ENCODE results near the gene B3GAT2.

The B3GAT2 gene

DNA sequence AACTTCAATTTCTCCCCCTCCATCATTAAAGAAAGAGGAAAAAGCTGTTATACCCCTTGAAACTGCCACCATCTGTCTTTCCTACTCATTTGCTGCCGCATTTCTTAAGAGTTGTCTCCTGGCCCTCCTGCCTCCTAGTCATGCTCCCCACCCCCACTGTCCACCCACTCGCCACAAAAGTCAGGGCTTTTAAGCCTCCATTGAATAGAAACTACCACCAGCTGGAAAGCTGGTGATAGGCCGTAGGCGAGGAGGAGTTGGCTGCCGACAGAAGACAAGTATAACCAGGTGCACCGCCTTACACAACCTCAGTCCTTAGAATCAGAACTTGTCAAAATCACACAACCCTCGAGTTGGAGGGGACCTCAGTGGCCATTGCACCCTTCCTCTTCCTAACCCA lies 67.6 kb downstream of the B3GAT2 start:
- no peaks in the 10 kb centered on the region for H3K36me3 ChIP-seq (ENCODE audit: control insufficient read depth, insufficient read depth, low read length)
- H3K4me3 ChIP-seq (ENCODE audit: low read depth, low read length), result no peak overlapping the region
- no peak overlapping the region for H3K9ac ChIP-seq (ENCODE audit: low read depth, low read length)
- peaks cover 13% of the 10 kb centered on the region for H3K4me1 ChIP-seq (ENCODE audit: control insufficient read depth, insufficient read depth, low read length)
- no peaks in the 10 kb centered on the region for H3K27me3 ChIP-seq (ENCODE audit: control insufficient read depth, insufficient read depth, low read length)
- H3K9me3 ChIP-seq (ENCODE audit: control insufficient read depth, insufficient read depth, low read length), result no peaks in the 10 kb centered on the region

- no peaks in the 10 kb centered on the region for H3K9me3 ChIP-seq (ENCODE audit: control insufficient read depth, insufficient read depth, low read length)
- no peak overlapping the region for H3K4me3 ChIP-seq (ENCODE audit: low read depth, low read length)
- no peak overlapping the region for H3K9ac ChIP-seq (ENCODE audit: low read depth, low read length)
- peaks cover 13% of the 10 kb centered on the region for H3K4me1 ChIP-seq (ENCODE audit: control insufficient read depth, insufficient read depth, low read length)
- H3K36me3 ChIP-seq (ENCODE audit: control insufficient read depth, insufficient read depth, low read length), result no peaks in the 10 kb centered on the region
- H3K27me3 ChIP-seq (ENCODE audit: control insufficient read depth, insufficient read depth, low read length), result no peaks in the 10 kb centered on the region
Measured at GRCh38 chr6:70886661-70887060, 70.2 kb downstream of the B3GAT2 start.

DNA sequence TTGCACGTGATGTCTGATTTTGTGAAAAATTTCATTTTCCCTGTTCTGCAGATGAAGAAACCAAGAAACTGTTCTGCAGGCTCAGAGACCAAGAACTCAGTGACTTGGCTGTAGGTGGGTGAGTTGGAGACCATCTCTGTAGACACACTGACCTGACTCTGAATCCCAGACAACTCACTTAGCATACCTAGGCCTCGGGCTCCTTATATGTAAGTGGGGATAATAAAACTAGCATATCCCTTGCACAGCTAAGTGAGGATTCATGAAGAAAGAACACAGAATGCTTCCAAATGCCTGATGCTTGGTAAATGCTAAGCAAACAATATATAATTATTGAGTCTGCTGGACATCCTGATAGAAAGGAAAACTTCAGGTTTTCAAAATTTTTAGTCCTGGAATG lies 70.8 kb downstream of the B3GAT2 start:
- Histone ChIP-seq H3K4me3 (ENCODE audit: low read depth, low read length) (no peak overlapping the region), H3K36me3 (ENCODE audit: control insufficient read depth, insufficient read depth, low read length) (no peaks in the 10 kb centered on the region), H3K27me3 (ENCODE audit: control insufficient read depth, insufficient read depth, low read length) (no peaks in the 10 kb centered on the region), H3K9ac (ENCODE audit: low read depth, low read length) (no peak overlapping the region), H3K4me1 (ENCODE audit: control insufficient read depth, insufficient read depth, low read length) (peaks cover 13% of the 10 kb centered on the region), H3K9me3 (ENCODE audit: control insufficient read depth, insufficient read depth, low read length) (no peaks in the 10 kb centered on the region)

- H3K9ac ChIP-seq (ENCODE audit: low read depth, low read length), result no peak overlapping the region
- no peak overlapping the region for H3K4me3 ChIP-seq (ENCODE audit: low read depth, low read length)
- H3K4me1 ChIP-seq (ENCODE audit: control insufficient read depth, insufficient read depth, low read length), result peaks cover 13% of the 10 kb centered on the region
- no peaks in the 10 kb centered on the region for H3K9me3 ChIP-seq (ENCODE audit: control insufficient read depth, insufficient read depth, low read length)
- H3K36me3 ChIP-seq (ENCODE audit: control insufficient read depth, insufficient read depth, low read length), result no peaks in the 10 kb centered on the region
- H3K27me3 ChIP-seq (ENCODE audit: control insufficient read depth, insufficient read depth, low read length), result no peaks in the 10 kb centered on the region
Measured at GRCh38 chr6:70884074-70884983, 72.5 kb downstream of the B3GAT2 start.

DNA sequence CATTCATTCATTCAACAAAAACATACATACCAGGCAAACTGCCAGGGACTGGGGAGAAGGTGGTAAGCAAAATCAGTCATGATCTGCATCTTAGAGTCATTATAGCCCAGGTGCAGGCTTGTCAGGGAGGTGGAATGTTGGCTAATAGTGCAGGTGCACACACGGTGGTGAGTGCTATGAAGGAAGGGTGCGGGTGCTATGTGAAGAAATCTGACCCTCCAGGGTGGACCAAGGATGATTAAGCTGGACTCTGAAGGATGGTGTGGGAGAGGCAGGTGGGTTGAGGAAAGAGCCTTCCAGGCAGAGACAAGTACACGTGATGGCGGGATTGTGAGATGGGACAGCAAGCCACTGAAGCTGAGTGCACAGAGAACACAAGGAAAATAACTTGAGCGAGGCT lies 77.4 kb downstream of the B3GAT2 start:
- Histone ChIP-seq H3K9me3 (ENCODE audit: control insufficient read depth, insufficient read depth, low read length) (no peaks in the 10 kb centered on the region), H3K9ac (ENCODE audit: low read depth, low read length) (no peak overlapping the region)

GRCh38 chr6:70874181-70874913 lies 82.5 kb downstream of the B3GAT2 start:
- no peaks in the 10 kb centered on the region for H3K9me3 ChIP-seq (ENCODE audit: control insufficient read depth, insufficient read depth, low read length)
- no peaks in the 10 kb centered on the region for H3K4me1 ChIP-seq (ENCODE audit: control insufficient read depth, insufficient read depth, low read length)
- no peaks in the 10 kb centered on the region for H3K27me3 ChIP-seq (ENCODE audit: control insufficient read depth, insufficient read depth, low read length)
- no peak overlapping the region for H3K9ac ChIP-seq (ENCODE audit: low read depth, low read length)
- no peaks in the 10 kb centered on the region for H3K36me3 ChIP-seq (ENCODE audit: control insufficient read depth, insufficient read depth, low read length)
- no peak overlapping the region for H3K4me3 ChIP-seq (ENCODE audit: low read depth, low read length)

More for the DNA sequence above, 77.4 kb downstream of the B3GAT2 start:
- Histone ChIP-seq H3K4me3 (ENCODE audit: low read depth, low read length) (no peak overlapping the region), H3K36me3 (ENCODE audit: control insufficient read depth, insufficient read depth, low read length) (no peaks in the 10 kb centered on the region), H3K27me3 (ENCODE audit: control insufficient read depth, insufficient read depth, low read length) (no peaks in the 10 kb centered on the region), H3K4me1 (ENCODE audit: control insufficient read depth, insufficient read depth, low read length) (peaks cover 1% of the 10 kb centered on the region)

GRCh38 chr6:70872469-70872868 lies 84.4 kb downstream of the B3GAT2 start:
- no peaks in the 10 kb centered on the region for H3K36me3 ChIP-seq (ENCODE audit: control insufficient read depth, insufficient read depth, low read length)
- H3K27me3 ChIP-seq (ENCODE audit: control insufficient read depth, insufficient read depth, low read length), result no peaks in the 10 kb centered on the region
- no peak overlapping the region for H3K9ac ChIP-seq (ENCODE audit: low read depth, low read length)
- no peak overlapping the region for H3K4me3 ChIP-seq (ENCODE audit: low read depth, low read length)
- H3K9me3 ChIP-seq (ENCODE audit: control insufficient read depth, insufficient read depth, low read length), result no peaks in the 10 kb centered on the region
- H3K4me1 ChIP-seq (ENCODE audit: control insufficient read depth, insufficient read depth, low read length), result no peaks in the 10 kb centered on the region

DNA sequence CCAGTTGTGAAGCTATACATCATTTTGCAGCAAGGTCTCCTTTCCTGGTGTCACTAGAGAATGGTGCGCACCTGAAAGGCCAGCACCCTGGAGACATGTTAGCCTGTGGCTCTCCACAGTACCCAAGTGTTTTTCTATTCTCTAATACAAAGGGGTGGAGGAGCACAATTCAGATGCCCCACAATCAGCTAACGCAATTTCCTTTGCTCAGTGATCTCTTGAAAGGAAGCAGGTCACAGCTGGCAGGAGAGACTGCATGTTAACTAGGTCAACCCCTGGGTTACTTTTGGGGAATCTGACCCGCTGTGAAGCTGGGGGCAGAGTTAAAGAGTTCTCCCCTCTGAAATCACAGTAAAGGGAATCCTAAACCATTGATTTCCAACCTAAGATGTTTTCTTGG lies 92.5 kb downstream of the B3GAT2 start:
- H3K36me3 ChIP-seq (ENCODE audit: control insufficient read depth, insufficient read depth, low read length), result no peaks in the 10 kb centered on the region
- H3K27me3 ChIP-seq (ENCODE audit: control insufficient read depth, insufficient read depth, low read length), result no peaks in the 10 kb centered on the region
- H3K9ac ChIP-seq (ENCODE audit: low read depth, low read length), result no peak overlapping the region
- H3K9me3 ChIP-seq (ENCODE audit: control insufficient read depth, insufficient read depth, low read length), result no peaks in the 10 kb centered on the region
- H3K4me1 ChIP-seq (ENCODE audit: control insufficient read depth, insufficient read depth, low read length), result no peaks in the 10 kb centered on the region
- H3K4me3 ChIP-seq (ENCODE audit: low read depth, low read length), result no peak overlapping the region

DNA sequence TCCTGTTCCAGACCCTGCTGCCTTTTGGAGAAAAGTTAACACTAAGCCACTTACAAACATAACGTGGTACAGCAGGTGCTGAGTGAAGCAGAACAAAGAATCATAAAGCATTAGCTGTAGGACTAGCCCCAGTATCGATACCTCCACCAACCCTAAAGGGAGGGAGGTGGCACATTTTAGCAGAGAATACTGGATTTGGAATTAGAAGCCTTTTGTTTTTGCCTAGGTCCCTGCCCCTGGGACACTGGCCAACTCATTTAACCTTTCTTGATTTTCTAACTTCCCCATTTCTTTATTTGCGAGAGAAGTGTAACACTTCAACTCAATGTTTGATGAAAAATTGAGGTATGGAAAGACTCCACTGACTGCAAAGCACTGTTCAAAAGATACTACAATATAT lies 93.5 kb downstream of the B3GAT2 start:
- no peaks in the 10 kb centered on the region for H3K4me1 ChIP-seq (ENCODE audit: control insufficient read depth, insufficient read depth, low read length)
- no peaks in the 10 kb centered on the region for H3K27me3 ChIP-seq (ENCODE audit: control insufficient read depth, insufficient read depth, low read length)
- no peaks in the 10 kb centered on the region for H3K36me3 ChIP-seq (ENCODE audit: control insufficient read depth, insufficient read depth, low read length)

GRCh38 chr6:70860920-70861319 lies 95.9 kb downstream of the B3GAT2 start:
- H3K27me3 ChIP-seq (ENCODE audit: control insufficient read depth, insufficient read depth, low read length), result no peaks in the 10 kb centered on the region
- no peak overlapping the region for H3K9ac ChIP-seq (ENCODE audit: low read depth, low read length)
- no peak overlapping the region for H3K4me3 ChIP-seq (ENCODE audit: low read depth, low read length)
- H3K9me3 ChIP-seq (ENCODE audit: control insufficient read depth, insufficient read depth, low read length), result no peaks in the 10 kb centered on the region
- H3K36me3 ChIP-seq (ENCODE audit: control insufficient read depth, insufficient read depth, low read length), result no peaks in the 10 kb centered on the region
- H3K4me1 ChIP-seq (ENCODE audit: control insufficient read depth, insufficient read depth, low read length), result no peaks in the 10 kb centered on the region

More for the DNA sequence above, 93.5 kb downstream of the B3GAT2 start:
- H3K9me3 ChIP-seq (ENCODE audit: control insufficient read depth, insufficient read depth, low read length), result no peaks in the 10 kb centered on the region
- no peak overlapping the region for H3K9ac ChIP-seq (ENCODE audit: low read depth, low read length)
- H3K4me3 ChIP-seq (ENCODE audit: low read depth, low read length), result no peak overlapping the region

- no peaks in the 10 kb centered on the region for H3K36me3 ChIP-seq (ENCODE audit: control insufficient read depth, insufficient read depth, low read length)
- H3K4me1 ChIP-seq (ENCODE audit: control insufficient read depth, insufficient read depth, low read length), result no peaks in the 10 kb centered on the region
Measured at GRCh38 chr6:70860045-70860444, 96.8 kb downstream of the B3GAT2 start.

More at GRCh38 chr6:70860045-70860444, 96.8 kb downstream of the B3GAT2 start:
- H3K4me3 ChIP-seq (ENCODE audit: low read depth, low read length), result no peak overlapping the region
- no peak overlapping the region for H3K9ac ChIP-seq (ENCODE audit: low read depth, low read length)
- H3K27me3 ChIP-seq (ENCODE audit: control insufficient read depth, insufficient read depth, low read length), result no peaks in the 10 kb centered on the region
- H3K9me3 ChIP-seq (ENCODE audit: control insufficient read depth, insufficient read depth, low read length), result no peaks in the 10 kb centered on the region

Measured in iPS-15b (cell line).